Measurements from ENCODE around the gene FLT3. TPM values are rescaled to one million over a fixed set of nuclear protein-coding genes. Genes with fewer than 3 reads are reported as not detected.

Gene FLT3
- total and polyA plus RNA-seq, 9 of the 15 experiments (the other 6 are each of a cell fraction or from before 2014, with no cell fraction given): not detected

DNA sequence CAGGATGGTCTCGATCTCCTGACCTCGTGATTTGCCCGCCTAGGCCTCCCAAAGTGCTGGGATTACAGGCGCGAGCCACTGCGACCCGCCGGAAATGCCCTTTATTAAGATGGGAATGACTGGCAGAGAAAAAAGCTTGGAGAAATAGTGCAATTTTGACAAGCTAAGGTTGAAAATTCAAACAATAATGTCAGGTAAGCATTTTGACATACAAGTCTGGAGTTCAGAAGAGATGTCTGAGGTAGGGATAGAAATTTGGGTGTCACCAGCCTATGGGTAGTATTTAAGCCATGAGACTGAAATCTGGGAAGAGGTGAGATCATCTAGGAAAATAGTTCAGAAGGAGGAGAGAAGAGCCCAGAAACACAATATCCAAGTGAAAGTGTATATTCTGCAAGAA lies 20.8 kb upstream of the FLT3 start:
- Histone ChIP-seq H2AFZ (ENCODE audit: low read depth, low read length) (no peak overlapping the region), H3K4me3 (no peak overlapping the region), H3K9me1 (ENCODE audit: control insufficient read depth, insufficient read depth, low read length) (no peaks in the 10 kb centered on the region), H3K79me2 (ENCODE audit: control insufficient read depth, insufficient read depth, low read length) (no peaks in the 10 kb centered on the region), H3K27me3 (ENCODE audit: control insufficient read depth in 2 of 2, insufficient read depth in 2 of 2, low read length in 2 of 2) (no peaks in the 10 kb centered on the region), H4K20me1 (replicated peaks; ENCODE audit: control insufficient read depth, insufficient read depth, low read length) (no peaks in the 10 kb centered on the region), H3K9ac (ENCODE audit: insufficient read depth in 1 of 2, low read depth in 2 of 2, low read length in 2 of 2) (no peak overlapping the region), H3K9me3 (replicated peaks; ENCODE audit: control insufficient read depth, insufficient read depth, low read depth, low read length) (no peaks in the 10 kb centered on the region), H3K27ac (ENCODE audit: extremely low read depth, low read depth, low read length) (no peak overlapping the region), H3K36me3 (ENCODE audit: control insufficient read depth, insufficient read depth, low read length) (no peaks in the 10 kb centered on the region), H3K4me1 (replicated peaks in 1 of 2; ENCODE audit: control insufficient read depth in 2 of 2, insufficient read depth in 2 of 2, low read length in 2 of 2) (peaks cover 0 to 7% of the 10 kb centered on the region in 2 experiments; a peak in 3 of 5 replicates), H3K4me2 (ENCODE audit: insufficient read depth, low read length) (no peak overlapping the region)
- ATAC-seq: no peak
- TF ChIP-seq C11orf30 (IDR thresholded peaks at IDR 0.05; ENCODE audit: low read depth): peak; percentile 58; the same call in 1 of the 2 replicates
- TF ChIP-seq ZNF316 (IDR thresholded peaks at IDR 0.05): peak; percentile 74
- no peak for TF ChIP-seq ZNF311 (CRISPR knock-in tag; IDR thresholded peaks at IDR 0.05)
- in situ Hi-C loops (cut with MboI): no loop called here
- CTCF ChIA-PET (ENCODE audit: low intra/inter-chr PET ratio): no interaction called here
- BruUV-seq (replicated peaks): no TSS peak
- no peak for FAIRE-seq
- POLR2A ChIA-PET: no interaction called here
- DNase-seq (ENCODE audit: extremely low read depth in 1 of 4, low spot score in 3 of 4): no peak
- 90% methylated on average over 7 of the region's 8 CpGs for WGBS (ENCODE audit: insufficient coverage, low coverage, missing lambda C conversion rate)
- intact Hi-C loops (cut with micrococcal nuclease): no loop called here

GRCh38 chr13:28120317-28120716 lies 19.9 kb upstream of the FLT3 start:
- Histone ChIP-seq H3K79me2 (ENCODE audit: control insufficient read depth, insufficient read depth, low read length) (no peaks in the 10 kb centered on the region), H3K4me1 (replicated peaks in 1 of 2; ENCODE audit: control insufficient read depth in 2 of 2, insufficient read depth in 2 of 2, low read length in 2 of 2) (peaks cover 0 to 7% of the 10 kb centered on the region in 2 experiments; a peak in 3 of 5 replicates), H3K9me1 (ENCODE audit: control insufficient read depth, insufficient read depth, low read length) (no peaks in the 10 kb centered on the region), H3K4me3 (no peak overlapping the region), H3K9ac (ENCODE audit: insufficient read depth in 1 of 2, low read depth in 2 of 2, low read length in 2 of 2) (no peak overlapping the region), H3K36me3 (ENCODE audit: control insufficient read depth, insufficient read depth, low read length) (no peaks in the 10 kb centered on the region), H2AFZ (ENCODE audit: low read depth, low read length) (no peak overlapping the region), H3K27ac (ENCODE audit: extremely low read depth, low read depth, low read length) (no peak overlapping the region), H3K27me3 (ENCODE audit: control insufficient read depth in 2 of 2, insufficient read depth in 2 of 2, low read length in 2 of 2) (no peaks in the 10 kb centered on the region; a peak in 1 of 5 replicates), H3K4me2 (ENCODE audit: insufficient read depth, low read length) (no peak overlapping the region), H4K20me1 (replicated peaks; ENCODE audit: control insufficient read depth, insufficient read depth, low read length) (no peaks in the 10 kb centered on the region), H3K9me3 (replicated peaks; ENCODE audit: control insufficient read depth, insufficient read depth, low read depth, low read length) (no peaks in the 10 kb centered on the region)
- BruUV-seq (replicated peaks): no TSS peak
- in situ Hi-C loops (cut with MboI) (no loop called here), intact Hi-C loops (cut with micrococcal nuclease) (no loop called here)
- FAIRE-seq (no peak), ATAC-seq (no peak; the same call in 2 of the 3 replicates), DNase-seq (ENCODE audit: extremely low read depth in 1 of 4, low spot score in 3 of 4) (no peak)
- ChIA-PET POLR2A (no interaction called here), CTCF (ENCODE audit: low intra/inter-chr PET ratio) (no interaction called here)
- TF ChIP-seq ESRRA (IDR thresholded peaks at IDR 0.05; ENCODE audit: borderline replicate concordance, low read depth) (peak; percentile 67; the same call in 1 of the 2 replicates), NR4A1 (CRISPR knock-in tag; IDR thresholded peaks at IDR 0.05) (no peak), NR4A1 (tag; IDR thresholded peaks at IDR 0.05) (0 out of 2 replicates have a peak, but pooled peaks have one; percentile 32), CEBPG (CRISPR knock-in tag; IDR thresholded peaks at IDR 0.05) (no peak), CEBPG (tag; conservative IDR thresholded peaks at IDR 0.05 in 1 of 2, IDR thresholded peaks at IDR 0.05 in 1 of 2) (peak; percentile 39 to 69), RBM25 (IDR thresholded peaks at IDR 0.05; ENCODE audit: low read depth, low read length, severe bottlenecking) (no peak), TCF3 (CRISPR knock-in tag; IDR thresholded peaks at IDR 0.05) (no peak), ARID1B (IDR thresholded peaks at IDR 0.05) (0 out of 2 replicates have a peak, but pooled peaks have one; percentile 17), CEBPB (tag; IDR thresholded peaks at IDR 0.05) (peak; percentile 39; the same call in 1 of the 2 replicates), XRCC4 (IDR thresholded peaks at IDR 0.05; ENCODE audit: extremely low read depth, insufficient read depth, insufficient read length) (no peak)
- TF ChIP-seq, protein P1, sequence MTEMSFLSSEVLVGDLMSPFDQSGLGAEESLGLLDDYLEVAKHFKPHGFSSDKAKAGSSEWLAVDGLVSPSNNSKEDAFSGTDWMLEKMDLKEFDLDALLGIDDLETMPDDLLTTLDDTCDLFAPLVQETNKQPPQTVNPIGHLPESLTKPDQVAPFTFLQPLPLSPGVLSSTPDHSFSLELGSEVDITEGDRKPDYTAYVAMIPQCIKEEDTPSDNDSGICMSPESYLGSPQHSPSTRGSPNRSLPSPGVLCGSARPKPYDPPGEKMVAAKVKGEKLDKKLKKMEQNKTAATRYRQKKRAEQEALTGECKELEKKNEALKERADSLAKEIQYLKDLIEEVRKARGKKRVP (CRISPR knock-in tag; IDR thresholded peaks at IDR 0.05): peak; percentile 67; the same call in 1 of the 2 replicates
- TF ChIP-seq, protein P2, sequence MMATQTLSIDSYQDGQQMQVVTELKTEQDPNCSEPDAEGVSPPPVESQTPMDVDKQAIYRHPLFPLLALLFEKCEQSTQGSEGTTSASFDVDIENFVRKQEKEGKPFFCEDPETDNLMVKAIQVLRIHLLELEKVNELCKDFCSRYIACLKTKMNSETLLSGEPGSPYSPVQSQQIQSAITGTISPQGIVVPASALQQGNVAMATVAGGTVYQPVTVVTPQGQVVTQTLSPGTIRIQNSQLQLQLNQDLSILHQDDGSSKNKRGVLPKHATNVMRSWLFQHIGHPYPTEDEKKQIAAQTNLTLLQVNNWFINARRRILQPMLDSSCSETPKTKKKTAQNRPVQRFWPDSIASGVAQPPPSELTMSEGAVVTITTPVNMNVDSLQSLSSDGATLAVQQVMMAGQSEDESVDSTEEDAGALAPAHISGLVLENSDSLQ (IDR thresholded peaks at IDR 0.05): peak; percentile 67

Data from K562 (cell line).